HG02870 (cell line): ENCODE data around the gene C10orf71.

Experiments
- ATAC-seq: cut with Tn5 transposase; IDR thresholded peaks from one replicate; pipeline ENCODE4 v1.9.1; 2021; ENCODE audit warnings: mild to moderate bottlenecking, moderate library complexity; ENCODE audit not compliant: unreplicated experiment

Gene C10orf71

DNA sequence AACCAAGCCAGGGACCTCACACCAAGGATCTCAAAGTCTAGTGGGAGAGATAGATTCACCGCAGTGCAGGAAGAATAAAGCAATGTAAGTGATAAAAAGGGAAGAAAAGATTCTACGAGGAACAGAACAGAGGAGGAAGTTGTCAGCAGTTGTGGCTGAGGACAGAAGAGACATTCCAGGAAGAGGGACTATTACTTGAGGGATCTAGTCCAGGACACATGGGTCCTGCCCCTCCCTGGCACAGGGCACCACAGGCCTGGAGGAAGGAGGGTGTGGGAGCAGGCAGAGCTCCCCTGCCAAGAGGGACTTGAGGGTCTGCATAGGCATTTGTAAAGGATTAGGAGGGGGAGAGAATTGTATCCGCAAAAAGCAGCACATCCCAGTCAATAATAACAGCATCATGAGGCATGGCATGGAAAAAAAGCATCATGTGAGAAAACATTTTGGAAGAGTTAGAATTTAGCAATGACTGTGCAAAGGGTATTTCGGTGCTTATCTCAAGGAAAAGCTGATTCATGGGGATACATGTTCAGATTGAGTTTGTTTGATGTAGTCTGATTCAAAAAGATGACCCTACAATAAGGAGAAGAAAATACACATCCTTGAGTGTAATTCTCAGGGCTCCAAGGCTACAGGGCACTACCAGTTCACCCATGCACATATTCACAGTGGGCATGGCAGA is 12.7 kb downstream of the C10orf71 start:
- ATAC-seq = no peak

DNA sequence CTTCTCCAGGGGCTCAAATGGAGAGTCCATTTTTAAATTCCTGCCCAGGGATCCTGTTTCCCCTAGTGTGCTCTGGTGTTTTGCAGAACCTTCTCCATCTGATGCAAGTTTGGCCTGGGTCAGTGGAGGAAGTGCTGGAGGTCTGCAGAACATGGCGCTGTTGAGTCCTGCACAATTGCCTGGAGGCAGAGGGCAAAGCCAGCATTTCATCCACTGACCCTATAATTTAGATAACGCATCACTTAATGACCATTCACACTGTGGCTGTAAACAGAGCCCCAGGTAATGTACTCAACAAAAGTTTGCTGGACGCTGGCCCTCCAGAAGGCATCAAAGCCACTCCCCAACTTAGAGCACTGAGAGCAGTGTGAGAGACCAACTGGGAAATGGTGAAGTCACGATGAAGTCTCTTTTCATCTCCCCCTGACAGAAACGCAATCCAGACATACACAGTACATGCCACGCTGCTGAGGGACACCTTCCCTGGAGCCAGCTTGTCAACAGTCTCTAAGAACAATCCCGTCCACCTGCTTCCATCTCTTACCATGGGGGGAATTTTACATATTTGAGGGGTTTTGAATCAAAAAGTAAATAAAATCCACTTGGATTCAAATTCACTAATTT is 13.4 kb downstream of the C10orf71 start:
- no peak for ATAC-seq

DNA sequence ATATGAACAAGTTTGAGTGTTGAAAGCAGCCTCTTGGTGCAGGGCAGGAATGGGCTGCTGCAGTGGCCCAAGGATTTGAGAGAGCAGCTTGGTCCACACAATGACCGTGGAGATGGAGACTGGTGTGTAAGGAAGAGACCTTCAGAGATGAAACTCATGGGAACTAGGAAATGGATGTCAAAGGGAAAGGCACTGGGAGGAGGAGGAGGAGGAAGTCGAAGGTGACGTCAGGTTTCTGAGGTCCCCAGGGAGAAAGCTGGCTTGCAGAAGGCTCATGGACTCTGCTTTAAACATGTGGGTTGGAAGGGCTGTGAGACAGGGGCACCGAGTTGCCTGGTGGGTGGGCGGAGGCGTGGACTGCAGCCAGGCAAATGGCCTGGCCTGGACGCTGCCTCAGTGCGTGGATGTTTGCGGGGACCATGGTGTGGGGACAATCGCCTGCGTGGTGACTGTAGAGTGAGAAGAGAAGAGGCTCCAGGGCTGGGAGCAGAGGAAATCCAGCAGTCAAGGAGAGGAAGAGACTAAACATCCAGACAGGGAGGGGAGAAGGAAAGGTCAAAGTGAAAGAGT is 14.6 kb downstream of the C10orf71 start:
- no peak for ATAC-seq

DNA sequence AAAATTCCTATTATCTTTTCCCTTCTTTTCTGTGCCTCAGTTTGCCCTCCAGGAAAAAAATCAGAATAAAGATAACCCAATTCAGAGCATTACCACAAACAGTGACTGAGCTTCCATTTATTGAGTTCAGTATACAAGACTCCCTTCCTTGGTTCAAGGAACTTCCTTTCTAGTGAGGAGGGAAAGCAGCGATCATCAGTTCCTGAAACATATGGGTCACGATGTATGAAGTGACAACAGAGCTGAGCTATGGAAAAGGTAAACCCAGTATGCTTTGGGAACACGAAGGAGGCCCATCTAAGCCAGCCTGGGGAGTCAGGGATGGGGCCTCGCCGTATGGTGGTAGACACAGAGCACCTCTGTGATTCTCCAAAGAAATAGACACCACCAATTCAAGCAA is 15.8 kb downstream of the C10orf71 start:
- no peak for ATAC-seq

DNA sequence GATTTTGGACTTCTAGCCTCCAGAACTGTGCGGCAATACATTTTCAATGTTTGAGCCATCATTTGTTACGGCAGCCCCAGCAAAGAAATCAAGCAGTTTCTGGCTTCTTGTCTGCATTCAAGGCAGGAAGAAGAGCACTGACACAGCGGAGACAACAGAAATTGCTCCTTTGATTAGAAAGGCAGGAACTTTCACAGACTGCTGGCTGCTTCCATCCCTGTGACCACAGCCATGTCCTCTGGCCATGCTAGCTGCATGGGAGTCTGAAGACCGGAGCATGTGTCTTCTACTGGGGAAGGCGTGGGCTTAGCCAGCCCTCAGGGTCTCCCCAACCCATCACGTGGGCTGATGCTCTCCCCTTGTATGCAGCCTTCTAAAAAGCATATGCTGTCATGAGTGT is 19.1 kb downstream of the C10orf71 start:
- ATAC-seq = no peak

DNA sequence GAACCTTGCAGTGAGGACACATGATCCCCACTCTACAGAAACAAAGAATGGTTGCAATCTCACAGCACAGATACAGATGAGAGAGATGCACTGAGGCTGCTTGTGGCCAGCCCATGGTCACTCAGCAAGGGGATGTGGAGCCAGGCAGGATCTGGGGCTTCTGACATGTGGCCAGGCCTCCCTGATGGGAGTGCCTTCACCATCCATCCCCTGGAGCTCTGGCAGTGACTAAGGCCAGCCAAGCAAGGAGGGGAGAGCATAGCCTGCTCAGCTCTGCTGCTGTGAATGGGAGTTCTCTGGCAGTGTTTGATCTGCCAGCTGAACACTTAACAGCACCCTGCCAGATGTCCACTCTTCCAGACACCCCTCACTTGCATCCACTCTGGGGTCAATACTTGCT is 19.8 kb downstream of the C10orf71 start:
- no peak for ATAC-seq

DNA sequence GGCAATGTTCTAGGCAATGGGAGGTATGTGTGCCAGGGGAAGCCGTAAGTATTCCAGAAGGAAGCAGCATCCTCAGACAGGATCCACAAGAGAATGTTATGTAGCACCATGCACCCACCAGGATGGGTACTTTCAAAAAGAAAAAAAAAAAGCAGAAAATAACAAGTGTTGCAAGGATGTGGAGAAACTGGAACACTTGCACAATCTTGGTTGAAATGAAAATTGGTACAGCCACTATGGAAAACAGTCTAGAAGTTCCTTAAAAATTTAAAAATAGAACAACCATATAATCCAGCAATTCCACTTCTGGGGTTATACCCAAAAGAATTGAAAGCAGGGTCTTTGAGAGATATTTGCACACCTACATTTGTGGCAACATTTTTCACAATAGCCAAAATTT is 20.2 kb downstream of the C10orf71 start:
- ATAC-seq = no peak

DNA sequence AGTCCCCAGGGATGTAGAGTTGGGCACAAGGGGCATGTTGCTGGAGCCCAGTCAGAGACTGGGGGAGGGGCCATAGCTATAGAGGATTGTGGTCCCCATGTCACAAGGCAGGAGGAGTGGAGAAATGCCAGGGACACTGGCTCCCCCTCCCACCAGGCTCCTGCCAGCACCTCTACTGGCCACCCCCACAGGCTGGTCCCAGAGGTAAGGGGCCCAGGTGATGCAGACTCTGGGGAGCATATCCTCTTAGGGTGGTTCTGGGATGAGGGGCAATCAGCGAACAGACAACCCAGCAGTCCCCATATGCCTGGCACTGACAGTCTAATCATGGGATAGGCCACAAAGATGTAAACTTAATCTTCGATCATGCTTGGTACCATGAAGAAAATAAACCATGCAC is 21.2 kb downstream of the C10orf71 start:
- no peak for ATAC-seq

DNA sequence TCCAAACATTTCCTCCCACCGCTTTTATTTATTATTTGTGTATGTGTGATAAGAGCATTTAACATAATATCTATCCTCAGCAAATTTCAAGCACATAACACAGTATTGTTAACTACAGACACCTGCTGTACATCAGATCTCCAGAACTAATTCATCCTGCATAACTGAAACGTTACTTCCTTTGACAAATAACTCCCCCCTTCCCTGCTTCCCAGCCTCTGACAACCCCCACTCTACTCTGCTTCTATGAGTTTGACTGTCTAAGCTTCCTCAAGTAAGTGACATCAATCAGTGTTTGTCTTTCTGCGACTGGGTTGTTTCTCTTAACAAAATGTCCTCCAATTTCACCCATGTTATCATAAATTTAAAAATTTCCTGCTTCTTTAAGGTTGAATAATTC is 22.1 kb downstream of the C10orf71 start:
- no peak for ATAC-seq

DNA sequence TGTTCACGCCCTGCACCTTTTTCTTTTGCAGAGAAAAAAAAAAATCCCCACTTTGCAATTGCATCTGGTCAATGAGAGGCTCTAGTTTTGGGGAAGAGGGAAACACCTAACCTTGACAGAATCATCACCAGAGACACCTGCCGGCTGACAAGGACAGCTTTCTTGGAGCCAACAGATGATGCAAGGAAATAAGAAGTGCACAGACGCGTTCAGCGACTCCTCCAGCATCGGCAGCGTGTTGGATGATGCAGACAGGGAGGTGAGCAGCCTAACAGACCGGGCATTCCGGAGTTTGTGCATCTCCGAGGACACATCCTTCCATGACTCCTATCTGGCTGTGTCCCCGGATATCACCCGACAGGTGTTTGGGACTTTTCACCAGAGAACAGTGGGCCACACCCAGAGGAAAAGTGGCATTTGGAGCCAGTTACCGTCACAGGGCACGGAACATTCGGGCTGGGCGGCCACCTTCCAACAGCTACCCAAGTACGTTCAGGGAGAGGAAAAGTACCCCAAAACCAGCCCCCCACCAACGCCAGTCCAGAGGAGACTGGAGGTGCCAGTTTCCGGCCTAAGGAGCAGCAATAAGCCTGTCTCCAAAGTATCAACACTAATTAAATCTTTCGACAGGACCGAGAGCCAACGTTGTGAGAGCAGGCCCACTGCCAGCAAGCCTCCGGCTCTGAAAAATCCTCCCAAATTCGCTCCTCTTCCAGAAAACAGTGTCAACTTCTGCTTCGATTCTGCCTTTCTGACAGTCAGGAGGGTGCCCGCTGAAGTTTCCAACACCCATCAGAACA is 23.6 kb downstream of the C10orf71 start:
- no peak for ATAC-seq

DNA sequence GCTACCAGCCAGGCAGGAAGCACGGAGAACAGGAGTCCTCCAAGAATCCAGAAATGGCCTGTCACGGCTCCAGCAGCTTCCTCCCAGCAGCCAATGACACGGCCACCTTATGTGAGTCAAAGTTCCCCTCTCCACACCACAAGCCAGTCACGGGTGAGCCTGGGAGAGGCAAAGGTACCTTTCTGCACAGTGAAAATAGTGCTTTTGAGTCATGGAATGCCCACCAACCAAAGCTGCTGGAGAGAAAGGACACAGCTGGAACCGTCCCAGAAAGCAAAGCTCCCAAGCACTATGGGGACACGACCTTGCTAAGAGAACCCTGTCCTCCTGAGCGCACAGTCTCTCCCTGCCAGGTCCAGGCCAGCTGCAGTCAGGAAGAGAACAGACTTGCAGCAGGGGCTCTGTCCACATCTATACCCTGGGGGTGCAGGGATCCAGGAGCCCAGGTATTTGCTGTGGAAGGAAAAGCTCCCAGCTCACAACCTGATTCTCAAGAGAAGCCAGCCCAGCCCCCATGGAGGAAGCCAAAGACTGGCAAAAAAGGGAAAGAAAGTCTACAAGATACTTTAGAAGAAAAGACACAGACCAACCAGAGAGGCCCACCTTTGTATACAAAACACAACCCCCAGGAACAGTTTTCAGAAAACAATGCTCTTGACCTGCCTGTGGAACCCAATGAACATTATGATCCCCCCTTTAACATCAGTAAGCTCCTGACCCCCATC is 24.4 kb downstream of the C10orf71 start:
- no peak for ATAC-seq

DNA sequence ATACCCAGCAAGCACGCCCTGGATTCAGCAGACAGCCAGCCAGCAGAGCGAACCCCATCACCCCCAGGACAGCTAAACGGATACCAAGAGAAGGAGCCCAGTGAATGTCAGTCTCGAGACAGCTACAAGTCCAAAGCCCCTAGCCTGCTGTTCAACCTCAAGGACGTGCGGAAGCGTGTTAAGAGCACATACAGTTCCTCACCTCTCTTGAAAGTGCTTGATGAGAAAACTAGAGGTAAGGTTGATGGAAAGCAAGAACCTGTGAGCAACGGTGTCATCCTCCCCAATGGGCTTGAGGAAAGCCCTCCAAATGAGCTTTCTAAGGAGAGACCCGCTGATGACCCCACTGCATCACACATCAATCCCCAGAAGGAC is 24.9 kb downstream of the C10orf71 start:
- no peak for ATAC-seq

DNA sequence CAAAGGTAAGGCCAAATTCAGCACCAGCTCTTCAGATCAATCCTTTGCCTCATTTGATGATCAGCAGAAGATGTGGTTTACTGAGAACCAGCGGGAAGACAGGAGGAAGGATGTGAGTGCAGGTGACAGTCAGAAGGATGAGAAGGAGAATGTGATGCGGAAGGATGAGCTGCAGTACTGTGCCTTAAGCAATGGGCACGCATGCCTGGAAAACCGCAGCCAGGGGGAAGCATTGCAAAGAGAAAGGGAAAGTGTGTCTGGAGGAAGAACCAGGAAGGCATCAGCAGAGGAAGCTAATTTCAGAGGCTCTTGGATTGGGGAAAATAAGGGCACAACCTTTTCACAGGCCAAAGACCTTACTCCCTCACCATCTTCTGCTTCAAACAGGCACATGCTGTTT is 25.7 kb downstream of the C10orf71 start:
- no peak for ATAC-seq

DNA sequence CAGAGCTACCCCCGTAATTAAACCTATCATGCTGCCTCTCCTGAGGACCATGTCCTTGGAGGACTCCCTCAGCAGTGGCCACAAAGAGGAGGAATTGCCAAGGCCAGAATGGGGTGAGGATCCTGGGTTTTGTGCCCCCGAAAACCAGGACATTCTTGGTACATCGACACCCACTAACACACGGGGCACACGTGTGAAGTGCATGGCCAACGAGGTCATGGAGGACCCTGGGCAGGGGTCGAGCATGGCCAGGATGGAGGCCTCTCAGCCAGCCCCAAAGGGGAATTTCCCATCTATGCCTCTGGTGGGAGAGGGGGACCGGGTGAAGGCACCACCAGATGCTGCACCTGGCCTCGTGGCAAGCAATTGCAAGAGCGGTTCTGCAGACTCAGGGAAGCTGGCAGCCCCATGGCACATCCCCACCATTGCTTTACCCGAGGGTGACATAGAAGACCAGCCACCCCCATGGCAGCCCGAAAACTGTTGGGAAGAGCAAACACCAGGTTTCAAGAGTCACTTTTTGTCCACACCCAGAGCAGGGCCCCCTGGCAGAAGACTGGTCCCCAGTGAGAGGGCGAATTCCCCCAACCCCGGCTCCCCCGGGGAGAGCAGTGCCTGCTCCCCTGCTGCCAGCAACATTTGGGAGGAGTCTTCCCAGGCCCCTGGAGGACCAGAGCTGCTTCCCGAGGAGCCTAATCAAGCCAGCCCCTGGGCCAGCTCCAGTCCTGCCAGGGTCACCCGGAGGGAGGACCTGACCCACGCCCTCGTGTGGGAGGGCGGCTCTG is 26.4 kb downstream of the C10orf71 start:
- ATAC-seq = no peak

DNA sequence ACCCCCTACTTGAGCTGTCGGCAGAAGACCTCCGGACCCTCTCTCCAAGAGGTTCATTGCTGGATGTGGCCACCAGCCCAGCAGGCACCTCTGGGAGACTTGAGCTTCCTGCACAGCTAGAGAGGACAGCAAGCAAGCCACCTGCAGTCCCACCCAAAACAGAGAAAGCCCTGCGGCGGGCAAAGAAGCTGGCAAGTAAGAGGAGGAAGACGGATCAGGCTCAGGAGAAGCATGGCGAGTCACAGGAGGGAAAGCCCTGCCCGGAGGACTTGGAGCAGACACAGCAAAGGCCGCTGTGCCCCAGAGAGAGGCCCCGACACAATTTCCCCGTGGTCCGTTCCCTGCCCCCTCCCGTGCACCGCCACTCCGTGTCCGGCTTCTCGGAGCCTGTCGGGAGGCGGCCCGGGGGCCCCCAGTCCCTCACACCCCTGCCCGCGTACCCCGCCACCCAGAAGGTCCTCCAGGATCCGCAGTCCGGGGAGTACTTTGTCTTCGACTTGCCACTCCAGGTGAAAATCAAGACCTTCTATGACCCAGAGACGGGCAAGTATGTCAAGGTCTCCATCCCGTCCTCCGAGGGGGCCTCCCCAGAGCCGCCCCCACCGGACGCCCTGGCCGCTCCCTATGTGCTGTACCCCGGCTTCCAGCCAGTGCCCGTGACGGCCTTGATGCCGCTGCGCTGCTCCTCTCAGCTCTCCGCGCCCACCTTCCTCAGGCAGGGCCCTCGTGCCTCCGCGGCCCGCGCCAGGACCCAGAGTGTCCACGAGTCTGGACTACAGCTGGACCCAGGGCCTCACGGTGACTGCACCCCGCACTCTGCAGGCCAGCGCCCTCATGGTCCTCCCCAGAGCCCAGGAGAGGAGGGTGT is 27.2 kb downstream of the C10orf71 start:
- no peak for ATAC-seq

DNA sequence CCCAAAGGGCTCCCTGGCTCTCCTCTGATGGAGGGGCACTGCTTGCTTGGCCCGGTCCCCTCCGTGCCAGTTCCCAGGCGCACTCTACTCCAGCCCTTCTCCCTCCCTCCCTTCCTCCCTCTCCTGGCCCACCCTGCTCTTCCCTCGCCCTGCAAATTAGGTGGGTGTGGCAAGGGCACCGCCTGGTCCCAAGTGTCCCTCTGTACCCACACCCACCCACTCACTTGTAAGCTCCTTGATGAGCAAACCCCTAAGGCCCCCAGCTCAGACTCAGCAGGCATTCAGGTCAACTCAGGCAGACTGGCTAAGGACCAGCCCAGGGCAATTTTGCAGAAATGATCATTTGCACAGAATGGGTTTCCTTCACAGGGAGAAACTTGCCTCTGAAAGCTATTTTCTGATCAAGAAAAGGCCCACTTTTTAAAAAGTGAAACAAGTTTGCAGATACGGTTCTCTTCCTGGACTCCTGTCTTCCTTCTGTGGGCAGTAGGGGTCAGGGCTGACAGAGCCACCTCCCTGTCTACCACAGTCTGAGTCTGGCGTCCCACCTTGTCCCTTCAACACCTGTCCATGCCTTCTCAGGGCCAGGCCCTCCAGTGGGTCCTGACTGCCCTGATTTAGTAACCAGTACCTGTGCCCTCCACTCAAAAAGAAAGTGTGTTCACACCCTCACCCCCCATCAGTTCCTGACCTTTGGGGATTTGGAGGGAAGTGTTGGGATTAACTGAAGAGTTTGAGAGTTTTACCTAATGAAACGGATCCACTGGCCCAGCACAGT is 28.3 kb downstream of the C10orf71 start:
- ATAC-seq = no peak

DNA sequence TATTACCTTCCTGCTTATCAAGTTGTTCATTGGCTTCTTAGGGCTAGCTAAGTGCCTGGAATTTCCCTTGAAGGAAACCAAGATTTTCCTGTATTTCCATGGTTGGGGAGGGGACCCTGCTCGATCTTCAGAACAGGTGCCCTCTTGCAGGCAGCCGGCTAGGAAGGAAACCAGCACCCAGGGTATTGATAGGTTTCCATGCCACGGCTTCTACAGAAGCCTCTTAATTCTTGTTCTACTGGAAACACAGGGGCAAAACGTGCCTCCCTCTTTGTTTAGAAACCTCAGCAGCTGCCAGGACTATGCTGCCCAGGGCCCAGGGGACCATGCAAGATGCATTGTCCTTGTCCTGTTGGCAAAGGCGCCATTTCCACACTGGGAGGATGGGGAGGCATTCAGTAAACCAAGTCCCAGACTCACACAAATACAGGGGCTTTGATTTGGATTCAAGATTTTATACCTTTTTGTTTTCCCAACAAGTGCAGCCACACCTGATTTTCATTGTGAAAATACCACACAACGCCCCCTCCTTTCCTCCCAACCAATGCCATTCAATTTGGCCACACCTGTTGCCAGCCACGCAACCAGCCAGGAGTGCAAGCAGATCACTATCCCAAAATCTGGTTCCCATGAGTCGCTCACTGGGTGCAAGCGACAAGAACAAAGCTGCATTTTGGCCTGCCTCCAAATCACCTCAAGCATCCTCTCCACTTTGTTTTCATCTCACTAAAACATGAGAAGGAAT is 29.6 kb downstream of the C10orf71 start:
- no peak for ATAC-seq

DNA sequence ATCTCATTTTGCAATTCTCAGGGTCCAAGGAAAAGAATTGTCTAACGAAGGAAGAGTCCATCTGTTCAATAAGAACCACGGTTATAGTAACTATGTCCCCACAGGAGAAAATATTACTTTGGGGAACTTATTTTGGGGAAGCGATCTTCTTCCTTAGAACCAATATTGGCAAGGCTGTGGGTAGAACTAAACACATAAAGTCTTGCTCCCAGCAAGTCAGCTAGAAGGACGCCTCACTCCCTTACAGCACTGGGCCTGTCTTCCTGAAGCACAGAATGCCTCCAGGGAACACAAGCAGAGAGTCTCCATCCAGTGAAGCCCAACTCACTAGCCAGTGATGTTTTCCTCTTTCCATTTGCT is 30.2 kb downstream of the C10orf71 start:
- ATAC-seq = no peak
